Measurements from ENCODE around the gene HORMAD2. TPM values are rescaled to one million over a fixed set of nuclear protein-coding genes. Genes with fewer than 3 reads are reported as not detected.

Gene HORMAD2
- polyA plus RNA-seq, 1 of the 3 experiments (the other 2 are of a cell fraction) = not detected

- H3K79me2 ChIP-seq (ENCODE audit: insufficient read depth) = no peaks in the 10 kb centered on the region
- H3K9ac ChIP-seq = no peak overlapping the region
- no peak for DNase-seq
- no peaks in the 10 kb centered on the region for H4K20me1 ChIP-seq (ENCODE audit: insufficient read depth)
- H3K9me2 ChIP-seq = no peaks in the 10 kb centered on the region
- H3K4me3 ChIP-seq (ENCODE audit: low read depth in 2 of 2, low read length in 1 of 2) = no peak overlapping the region
- no peaks in the 10 kb centered on the region for H3K27me3 ChIP-seq (ENCODE audit: insufficient read depth)
- peaks cover 0 to 3% of the 10 kb centered on the region in 2 experiments; a peak in 2 of 4 replicates for H3K4me1 ChIP-seq (ENCODE audit: control insufficient read depth in 1 of 2, insufficient read depth in 2 of 2, low read depth in 1 of 2, low read length in 1 of 2)
- no peak overlapping the region for H3K27ac ChIP-seq (ENCODE audit: low read depth in 2 of 2, low read length in 1 of 2)
- H3K4me2 ChIP-seq = no peak overlapping the region
- ChIA-PET CTCF (no interaction called here), POLR2A (no interaction called here)
- no peak overlapping the region for H2AFZ ChIP-seq (ENCODE audit: low read depth)
- H3K9me3 ChIP-seq = no peaks in the 10 kb centered on the region
- TF ChIP-seq CTCF (IDR thresholded peaks at IDR 0.05) (no peak), JUND (IDR thresholded peaks at IDR 0.05) (no peak), CHD2 (IDR thresholded peaks at IDR 0.05; ENCODE audit: low read length, partially characterized antibody) (no peak), NRF1 (IDR thresholded peaks at IDR 0.05; ENCODE audit: low read depth, low read length) (no peak), SIN3A (IDR thresholded peaks at IDR 0.05; ENCODE audit: borderline replicate concordance, low read depth, low read length) (no peak), FOXJ3 (CRISPR knock-in tag; IDR thresholded peaks at IDR 0.05) (no peak), RFX5 (IDR thresholded peaks at IDR 0.05; ENCODE audit: low read length) (no peak), GATA2 (CRISPR knock-in tag; IDR thresholded peaks at IDR 0.05) (no peak), YY1 (IDR thresholded peaks at IDR 0.05; ENCODE audit: low read depth) (no peak), RCOR1 (IDR thresholded peaks at IDR 0.05; ENCODE audit: low read length) (no peak), RAD21 (IDR thresholded peaks at IDR 0.05; ENCODE audit: low read length) (no peak), ZBTB33 (IDR thresholded peaks at IDR 0.05; ENCODE audit: borderline replicate concordance, low read depth) (no peak), PBX3 (IDR thresholded peaks at IDR 0.05) (no peak), FOXM1 (IDR thresholded peaks at IDR 0.05; ENCODE audit: low read depth) (no peak)
- H3F3A ChIP-seq (replicated peaks; ENCODE audit: insufficient read depth) = peaks cover 10% of the 10 kb centered on the region
- no peaks in the 10 kb centered on the region for H3K36me3 ChIP-seq (replicated peaks in 1 of 2; ENCODE audit: control insufficient read depth in 1 of 2, insufficient read depth in 2 of 2, low read length in 1 of 2)
These were observed 106.8 kb downstream of the HORMAD2 start for GRCh38 chr22:30187094-30187493.
